Measurements from ENCODE around the gene TRAK1. TPM values are rescaled to one million over a fixed set of nuclear protein-coding genes. Genes with fewer than 3 reads are reported as not detected.

Gene TRAK1
- total and polyA plus RNA-seq, 2 donors (not counting 1 experiment from before 2014, with no cell fraction given) = 71.3 to 129 TPM

DNA sequence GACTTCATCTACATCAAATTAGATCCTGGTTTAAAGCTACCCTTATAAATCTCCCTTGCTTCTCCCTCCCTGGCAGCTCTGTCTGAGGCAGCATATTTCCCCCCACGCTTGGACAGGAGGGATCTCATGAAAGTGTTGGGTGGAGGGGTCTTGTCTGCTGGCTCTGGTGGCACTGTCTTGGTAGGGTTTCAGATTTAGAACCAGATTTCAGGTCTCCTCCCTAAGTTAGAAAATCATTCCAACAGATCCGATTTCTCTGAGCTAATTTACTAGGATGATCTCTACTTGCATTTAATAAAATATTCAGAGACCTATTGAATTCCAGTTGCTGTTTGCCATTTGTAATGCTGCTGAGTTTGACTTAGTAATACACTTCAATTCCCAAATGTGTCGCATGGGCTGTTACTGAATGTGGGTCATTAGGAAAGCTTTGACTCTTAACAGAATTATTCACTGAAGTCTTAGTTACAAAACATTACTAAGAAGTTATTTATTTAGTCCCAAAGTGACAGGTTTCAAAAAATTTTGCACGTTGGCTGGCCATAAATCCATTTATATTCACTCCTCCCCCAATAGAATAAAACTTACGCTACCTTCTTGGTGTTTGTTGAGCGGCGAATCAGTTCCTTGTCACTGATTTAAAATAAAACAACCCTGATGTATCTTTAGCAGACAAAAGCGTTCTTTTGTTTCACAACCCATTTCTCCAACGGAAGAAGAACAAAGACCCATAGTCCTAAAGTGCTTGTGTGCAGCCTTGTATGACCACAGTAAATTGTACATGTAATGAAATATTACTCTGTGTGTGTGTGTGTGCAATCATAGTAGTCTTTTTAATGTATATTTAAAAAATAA, 84.5 kb downstream of the TRAK1 start:
- no peaks in the 10 kb centered on the region for H3K27me3 ChIP-seq (replicated peaks in 1 of 4; ENCODE audit: control extremely low read depth in 1 of 4, control insufficient read depth in 3 of 4, insufficient read depth in 4 of 4, low read length in 3 of 4)
- H3K9me3 Mint-ChIP-seq (ENCODE audit: insufficient read depth) = no peaks in the 10 kb centered on the region
- peaks cover 0 to 27% of the 10 kb centered on the region in 2 experiments for H3K36me3 ChIP-seq (replicated peaks in 1 of 2; ENCODE audit: control extremely low read depth in 1 of 2, control insufficient read depth in 1 of 2, extremely low read depth in 1 of 2, insufficient read depth in 2 of 2, low read length in 1 of 2)
- peaks cover 65% of the 10 kb centered on the region for H4K20me1 ChIP-seq (ENCODE audit: control insufficient read depth, insufficient read depth, low read length, poor library complexity, severe bottlenecking)
- peaks cover 48 to 52% of the 10 kb centered on the region in 2 donors for H3K4me1 ChIP-seq (ENCODE audit: control insufficient read depth in 2 of 2, insufficient read depth in 2 of 2, low read length in 2 of 2)
- TF ChIP-seq, protein P1, sequence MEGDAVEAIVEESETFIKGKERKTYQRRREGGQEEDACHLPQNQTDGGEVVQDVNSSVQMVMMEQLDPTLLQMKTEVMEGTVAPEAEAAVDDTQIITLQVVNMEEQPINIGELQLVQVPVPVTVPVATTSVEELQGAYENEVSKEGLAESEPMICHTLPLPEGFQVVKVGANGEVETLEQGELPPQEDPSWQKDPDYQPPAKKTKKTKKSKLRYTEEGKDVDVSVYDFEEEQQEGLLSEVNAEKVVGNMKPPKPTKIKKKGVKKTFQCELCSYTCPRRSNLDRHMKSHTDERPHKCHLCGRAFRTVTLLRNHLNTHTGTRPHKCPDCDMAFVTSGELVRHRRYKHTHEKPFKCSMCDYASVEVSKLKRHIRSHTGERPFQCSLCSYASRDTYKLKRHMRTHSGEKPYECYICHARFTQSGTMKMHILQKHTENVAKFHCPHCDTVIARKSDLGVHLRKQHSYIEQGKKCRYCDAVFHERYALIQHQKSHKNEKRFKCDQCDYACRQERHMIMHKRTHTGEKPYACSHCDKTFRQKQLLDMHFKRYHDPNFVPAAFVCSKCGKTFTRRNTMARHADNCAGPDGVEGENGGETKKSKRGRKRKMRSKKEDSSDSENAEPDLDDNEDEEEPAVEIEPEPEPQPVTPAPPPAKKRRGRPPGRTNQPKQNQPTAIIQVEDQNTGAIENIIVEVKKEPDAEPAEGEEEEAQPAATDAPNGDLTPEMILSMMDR (IDR thresholded peaks at IDR 0.05) = no peak
- TF ChIP-seq EZH2 (IDR thresholded peaks at IDR 0.05; ENCODE audit: borderline replicate concordance, insufficient read depth, low read depth, low read length, poor library complexity, severe bottlenecking) = no peak
- CTCF ChIA-PET = interaction anchor here (0.7 to 2.0 kb wide), 2 partner anchors 16 to 29 kb away, joined by 3 to 8 read pairs; no protein-coding TSS in a partner anchor
- intact Hi-C loops (cut with micrococcal nuclease) = no loop called here
- no peak overlapping the region for H2AFZ ChIP-seq (ENCODE audit: insufficient read depth, low read depth, low read length, poor library complexity, severe bottlenecking)
- H3K4me1 Mint-ChIP-seq = peaks cover 53% of the 10 kb centered on the region
- peak overlapping the region; percentile 63 for H3K27ac Mint-ChIP-seq
- peak overlapping the region in 1 of 2 donors; percentile 20 for H3K27ac ChIP-seq (ENCODE audit: low read length in 2 of 2)
- H3K79me2 ChIP-seq (ENCODE audit: control insufficient read depth, insufficient read depth, low read length) = peaks cover 81% of the 10 kb centered on the region
- H3K4me3 Mint-ChIP-seq = peak overlapping the region; percentile 67
- POLR2A ChIA-PET = no interaction called here
- H3K4me3 ChIP-seq (ENCODE audit: control extremely low read depth in 1 of 5, extremely low read depth in 1 of 5, insufficient read depth in 1 of 5, low read depth in 2 of 5, low read length in 4 of 5) = no peak overlapping the region
- WGBS (ENCODE audit: insufficient coverage) = 10% methylated on average over 4 of the region's 9 CpGs
- ATAC-seq (ENCODE audit: low read depth) (no peak), DNase-seq (no peak)
- H3K4me2 ChIP-seq (replicated peaks; ENCODE audit: low read depth, low read length, poor library complexity, severe bottlenecking) = peak overlapping the region; percentile 46
- H3K27me3 Mint-ChIP-seq = no peaks in the 10 kb centered on the region
- H3K9ac ChIP-seq (ENCODE audit: low read length) = no peak overlapping the region
- H3K9me3 ChIP-seq (ENCODE audit: control extremely low read depth in 1 of 3, control insufficient read depth in 2 of 3, insufficient read depth in 1 of 3, low read length in 2 of 3) = no peaks in the 10 kb centered on the region

Data from B cell (primary cell).